Left kidney (tissue), 2 donors: ENCODE measurements around the gene DNAJC11. TPM values are rescaled to one million over a fixed set of nuclear protein-coding genes. Genes with fewer than 3 reads are reported as not detected.

Source experiments
- DNase-seq: peaks from one replicate; pipeline ENCODE4 v3.0.0-alpha.2; 2013
- polyA plus RNA-seq: library from polyadenylated mRNA; unstranded; fragments of 120-200 nt; gene quantifications from one replicate; pipeline ENCODE4 v1.2.1, GENCODE V29; 2013; ENCODE audit not compliant: insufficient read length

DNAJC11 gene
- polyA plus RNA-seq, 1 donor, result 83.3 TPM

DNA sequence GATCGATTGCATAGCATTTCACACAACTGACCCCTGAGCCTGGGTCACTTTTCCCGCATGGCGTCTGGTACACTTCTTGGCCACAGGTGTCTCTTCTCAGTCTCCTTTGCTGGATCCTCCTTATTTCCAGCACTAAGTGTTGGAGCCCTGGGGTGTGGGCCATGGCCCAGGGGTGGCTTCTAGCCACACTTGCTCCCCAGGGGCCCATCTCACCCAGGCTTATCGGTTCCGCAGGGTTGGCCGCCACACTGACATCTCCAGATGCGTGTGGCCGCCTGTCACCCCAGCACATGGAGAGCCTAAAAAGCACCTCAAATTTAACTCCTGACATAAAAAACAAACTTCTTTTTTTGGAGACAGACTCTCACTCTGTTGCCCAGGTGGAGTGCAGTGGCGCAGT is 74.6 kb downstream of the DNAJC11 start:
- DNase-seq, result no peak

DNA sequence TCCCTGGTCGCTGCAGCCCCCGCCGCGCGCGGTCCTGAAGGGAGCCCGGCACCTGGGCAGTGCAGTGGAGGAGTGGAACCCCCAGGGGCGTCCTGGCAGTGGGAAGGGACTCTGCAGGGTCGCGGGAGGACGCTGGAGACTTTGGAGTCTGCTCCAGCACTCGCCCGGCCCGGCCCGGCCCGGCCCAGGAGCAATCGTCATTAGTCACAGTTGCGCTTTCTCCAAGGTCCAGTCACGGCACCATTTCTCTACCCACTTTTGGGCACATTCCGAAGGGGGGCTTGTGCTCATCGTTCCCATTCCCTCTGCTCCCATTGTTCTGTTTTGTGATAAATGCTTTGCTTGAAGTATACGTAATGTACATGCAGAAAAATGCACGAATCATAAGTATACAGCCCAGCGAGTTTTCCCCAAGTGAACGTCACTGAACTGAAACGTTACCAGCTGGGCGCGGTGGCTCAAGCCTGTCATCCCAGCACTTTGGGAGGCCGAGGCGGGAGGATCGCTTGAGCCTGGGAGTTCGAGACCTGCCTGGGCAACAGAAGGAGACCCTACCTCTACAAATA is 75.9 kb downstream of the DNAJC11 start:
- DNase-seq, result no peak

DNA sequence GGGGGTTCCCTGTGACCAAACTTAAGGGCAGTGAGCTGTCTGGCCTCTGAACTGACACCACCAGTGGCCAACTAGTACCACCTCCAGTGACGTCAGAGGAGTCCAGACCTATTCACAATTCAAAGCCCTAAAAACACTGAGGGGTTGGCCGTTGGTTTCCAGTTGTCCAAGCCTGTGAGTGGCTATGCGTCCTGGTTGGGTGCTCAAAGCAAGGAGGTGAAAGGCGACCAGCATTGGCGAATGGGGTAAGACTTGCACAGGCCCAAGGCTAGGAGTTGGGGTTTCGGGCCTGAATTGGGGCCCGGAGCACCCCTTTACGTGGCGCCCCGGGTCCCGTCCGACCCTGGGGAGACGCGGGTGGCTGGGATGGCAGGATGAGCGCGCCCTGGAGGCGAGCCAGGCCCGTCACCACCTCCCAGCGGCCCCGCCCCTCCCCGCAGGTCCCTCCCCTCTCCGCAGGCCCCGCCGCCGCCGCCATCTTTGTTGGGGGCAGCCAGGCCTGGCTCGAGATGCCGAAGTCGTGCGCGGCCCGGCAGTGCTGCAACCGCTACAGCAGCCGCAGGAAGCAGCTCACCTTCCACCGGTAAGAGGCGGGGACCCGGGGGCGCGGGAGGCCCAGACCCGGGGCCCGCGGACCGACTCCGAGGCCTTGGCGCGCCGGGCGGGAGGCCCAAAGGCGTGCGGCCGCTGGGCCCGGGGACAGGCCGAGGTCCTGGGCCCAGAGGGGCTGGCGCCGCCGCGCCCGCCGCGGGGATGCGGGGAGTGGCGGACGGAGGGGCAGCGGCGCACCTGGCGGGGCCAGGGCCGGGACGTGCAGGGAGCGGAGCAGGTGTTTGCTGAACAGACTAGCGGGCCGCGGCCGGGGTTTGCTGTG is 76.7 kb downstream of the DNAJC11 start, which contains the start of gene THAP3:
Gene THAP3 (plus strand): TSS at position 159 of the 874 bp plus-strand sequence. CDS start 351 bp downstream, at position 510.
- peak; percentile 84 for DNase-seq

DNA sequence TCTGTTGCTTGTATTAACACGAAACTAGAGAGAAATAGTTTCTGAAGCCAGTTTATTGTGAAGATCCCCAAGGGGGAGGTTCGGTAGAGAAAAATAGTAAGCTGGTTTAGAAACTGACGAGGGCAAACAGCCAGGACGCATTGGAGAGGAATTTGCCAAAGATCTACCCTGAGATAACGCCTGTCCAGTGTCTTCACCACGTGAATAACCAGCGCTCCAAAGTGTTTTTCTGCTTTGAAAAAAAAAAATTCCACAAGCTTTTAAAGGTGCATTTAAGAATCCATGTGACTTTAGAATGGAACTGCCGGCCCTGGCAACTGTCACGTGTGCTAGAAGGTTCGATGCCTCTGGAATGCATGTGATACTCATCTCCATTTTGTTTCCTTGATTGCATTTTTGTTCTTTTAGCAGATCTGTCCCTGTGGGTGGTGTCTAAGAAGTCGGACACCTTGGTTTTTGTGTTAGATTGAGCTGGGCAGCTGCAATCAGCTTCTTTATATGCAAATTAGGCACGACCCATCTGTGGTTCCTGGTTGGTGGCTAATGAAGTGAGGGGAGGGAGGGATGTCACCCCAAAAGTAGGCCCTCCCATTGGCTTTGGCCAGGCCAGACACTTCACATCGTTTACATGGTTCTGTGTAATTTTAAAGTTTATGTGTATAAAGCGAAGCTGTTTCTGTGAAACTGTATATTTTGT is 78.2 kb downstream of the DNAJC11 start:
- DNase-seq, result no peak

DNA sequence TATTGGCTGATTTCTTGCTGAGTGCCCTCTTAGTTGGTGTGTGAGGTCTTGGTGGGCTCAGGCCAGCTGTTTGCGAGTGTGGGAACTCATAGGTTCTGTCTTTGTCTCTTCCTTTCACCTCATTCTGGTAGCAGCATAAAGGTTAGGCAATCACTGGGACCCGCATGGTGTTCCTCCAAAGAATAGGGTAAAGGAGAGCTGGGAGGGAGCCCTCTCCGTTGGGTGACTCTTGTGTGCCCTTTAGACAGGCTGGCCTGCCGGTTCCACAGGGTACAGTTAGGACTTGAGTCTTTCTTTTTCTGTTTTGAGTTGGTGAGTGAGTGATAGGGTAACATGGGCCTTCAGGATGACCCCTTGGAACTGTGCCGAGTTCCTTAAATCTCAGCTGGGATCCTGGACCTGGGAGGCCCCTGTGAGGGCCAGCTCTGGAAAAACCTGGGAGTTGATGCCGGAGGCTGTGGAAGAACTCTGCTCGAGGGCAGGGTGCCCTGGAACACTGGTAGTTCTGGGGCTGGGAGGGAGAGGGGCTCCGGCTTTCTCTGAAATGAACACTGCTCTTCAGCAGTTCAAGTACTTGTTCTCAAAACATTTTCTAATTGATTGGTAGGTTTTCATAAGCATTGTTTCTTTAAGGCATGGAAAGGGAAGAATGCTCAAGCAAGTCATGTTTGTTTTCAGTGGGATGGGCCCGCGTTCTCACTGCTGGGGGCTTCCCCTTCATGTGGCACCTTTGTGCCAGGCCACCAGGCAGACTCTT is 79.0 kb downstream of the DNAJC11 start:
- no peak for DNase-seq

DNA sequence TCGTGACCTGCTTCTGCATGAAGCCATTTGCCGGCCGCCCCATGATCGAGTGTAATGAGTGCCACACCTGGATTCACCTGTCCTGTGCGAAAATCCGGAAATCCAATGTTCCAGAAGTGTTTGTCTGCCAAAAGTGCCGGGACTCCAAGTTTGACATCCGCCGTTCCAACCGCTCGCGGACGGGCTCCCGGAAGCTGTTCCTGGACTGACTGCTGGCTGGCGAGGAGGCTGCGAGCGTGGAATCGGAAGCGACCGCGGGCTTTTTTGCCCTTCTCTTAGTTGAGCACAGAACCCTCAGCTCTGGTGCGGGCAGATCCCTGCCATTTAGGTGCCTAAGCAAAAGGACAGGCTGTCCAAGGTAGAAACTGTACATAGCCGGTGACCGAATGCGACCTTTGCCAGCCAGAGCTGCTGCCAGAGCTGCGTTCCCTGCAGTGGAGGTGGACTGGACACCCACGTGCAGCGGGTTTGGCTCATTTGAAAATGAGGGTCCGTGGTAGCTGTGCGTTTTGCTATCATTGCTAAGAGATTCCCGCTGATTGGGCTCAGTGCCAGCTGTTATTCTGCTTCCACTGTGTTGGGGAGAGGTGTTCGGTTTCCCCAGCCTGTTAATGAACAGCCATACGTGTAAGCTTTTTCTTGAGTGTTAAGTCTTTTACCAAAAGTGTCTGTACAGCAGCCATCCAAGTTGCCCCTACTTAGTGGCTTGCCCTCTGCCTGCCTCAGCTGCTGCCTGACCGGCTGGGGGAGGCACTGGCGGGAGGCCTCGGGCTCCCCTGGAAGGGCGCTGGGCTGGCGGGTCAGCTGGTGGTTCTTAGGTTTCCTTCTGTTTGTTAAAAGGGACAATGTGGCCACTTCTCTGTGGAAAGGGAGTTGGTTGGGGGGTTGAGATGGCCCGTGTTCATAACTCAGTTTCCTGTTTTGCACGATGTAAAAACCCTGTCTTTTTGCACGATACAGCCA is 79.9 kb downstream of the DNAJC11 start:
- no peak for DNase-seq

DNA sequence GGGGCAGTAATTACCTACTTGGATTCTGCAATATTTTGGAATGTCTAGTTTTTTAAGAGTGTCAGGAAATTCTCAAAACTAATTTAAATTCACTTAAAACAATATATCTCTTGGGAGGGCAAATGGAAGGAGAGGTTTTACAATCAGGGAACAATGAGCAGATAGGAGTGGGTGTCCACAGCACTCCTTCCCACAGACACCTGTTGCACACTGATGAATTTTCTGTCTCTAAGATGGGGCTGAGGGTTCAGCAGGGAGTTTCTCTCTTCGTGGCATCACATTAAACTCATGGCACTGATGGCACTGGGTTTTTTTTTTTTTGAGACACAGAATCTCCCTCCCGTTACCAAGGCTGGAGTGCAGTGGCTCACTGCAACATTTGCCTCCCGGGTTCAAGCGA is 82.6 kb downstream of the DNAJC11 start:
- DNase-seq, result no peak

DNA sequence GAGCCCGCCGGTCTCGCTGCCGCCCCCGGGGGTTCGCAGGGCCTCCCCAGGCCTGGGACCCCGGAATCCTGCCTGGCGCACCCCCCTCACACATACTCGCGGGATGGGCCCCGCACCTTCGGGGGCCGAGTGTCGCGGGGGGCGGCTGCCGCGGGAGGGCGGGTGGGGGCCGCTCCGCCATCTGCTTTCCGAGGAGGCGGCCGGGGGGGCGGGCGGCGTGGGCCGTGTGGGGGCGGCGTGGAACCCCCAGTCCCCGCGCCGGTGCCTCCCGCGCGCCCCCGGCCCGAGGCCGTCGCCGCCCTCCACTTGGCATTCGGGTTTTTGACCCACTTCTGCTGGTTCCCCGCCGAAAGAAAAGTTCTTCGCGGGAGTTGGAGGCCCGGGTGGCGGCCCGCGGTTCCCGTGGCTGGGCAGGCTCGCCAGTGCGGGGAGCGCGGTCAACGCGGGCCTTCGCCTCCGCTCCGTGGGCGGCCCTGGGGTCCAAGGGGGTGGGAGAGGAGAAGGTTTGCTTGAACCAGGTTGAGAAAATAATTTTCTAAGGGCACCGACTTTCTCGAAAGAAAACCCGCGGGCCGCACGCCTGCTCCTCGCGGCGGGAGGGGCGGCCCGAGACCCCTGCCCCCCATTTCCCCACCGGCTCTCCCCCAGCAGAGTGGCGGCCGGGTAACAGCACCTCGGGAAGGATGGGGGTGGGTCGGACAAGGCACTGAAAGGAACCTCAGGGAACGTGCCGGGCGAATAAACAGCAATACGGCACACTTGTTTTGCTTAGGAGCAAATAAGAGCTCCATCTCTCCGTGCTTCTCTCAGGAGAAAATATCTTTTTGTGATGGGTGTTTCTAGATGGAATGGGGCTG is 86.5 kb downstream of the DNAJC11 start:
- no peak for DNase-seq

DNA sequence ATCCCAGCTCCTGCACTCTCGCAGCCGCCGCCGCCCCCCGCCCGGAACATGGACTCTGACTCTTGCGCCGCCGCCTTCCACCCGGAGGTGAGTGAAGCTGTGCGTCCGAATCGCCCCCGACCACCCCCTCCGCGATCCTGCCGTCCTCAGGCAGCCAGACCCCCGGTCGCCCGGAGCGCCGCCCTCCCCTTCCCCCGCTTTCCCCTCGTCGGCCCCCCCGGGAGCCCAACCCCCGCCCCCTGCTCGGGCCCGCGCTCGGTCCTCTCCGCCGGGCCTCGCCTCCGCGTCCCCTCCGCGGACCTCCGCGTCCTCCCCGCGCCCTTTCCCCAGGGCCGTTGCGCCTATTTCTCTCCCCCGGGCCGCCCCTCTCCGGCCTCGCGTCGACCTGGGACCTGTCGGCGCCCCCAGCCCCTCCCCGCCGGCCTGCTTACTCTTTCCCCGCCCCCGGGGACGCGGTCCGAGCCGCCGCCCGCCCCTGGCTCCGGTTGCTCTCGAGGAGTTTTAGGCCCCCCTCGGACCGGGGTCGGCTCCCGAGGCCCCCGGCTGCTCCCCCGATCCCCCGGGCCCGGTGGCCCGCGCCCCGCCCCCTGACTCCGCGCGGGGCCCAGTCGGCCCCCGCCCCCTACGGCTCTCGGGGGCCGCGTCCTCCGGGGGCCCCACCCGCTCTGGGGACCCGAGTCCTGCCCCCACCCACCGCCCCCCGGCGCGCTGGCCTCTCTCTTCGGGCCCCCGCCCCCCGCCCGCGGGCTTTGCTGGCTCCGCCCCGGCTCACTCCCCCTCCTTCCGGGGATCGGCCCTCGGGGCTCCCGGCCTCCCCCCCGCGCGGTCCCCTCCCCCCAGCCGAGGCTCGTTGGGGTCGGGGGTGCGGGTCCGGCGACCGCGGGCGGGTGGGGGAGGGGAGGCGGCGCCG is 87.3 kb downstream of the DNAJC11 start:
- no peak for DNase-seq

DNA sequence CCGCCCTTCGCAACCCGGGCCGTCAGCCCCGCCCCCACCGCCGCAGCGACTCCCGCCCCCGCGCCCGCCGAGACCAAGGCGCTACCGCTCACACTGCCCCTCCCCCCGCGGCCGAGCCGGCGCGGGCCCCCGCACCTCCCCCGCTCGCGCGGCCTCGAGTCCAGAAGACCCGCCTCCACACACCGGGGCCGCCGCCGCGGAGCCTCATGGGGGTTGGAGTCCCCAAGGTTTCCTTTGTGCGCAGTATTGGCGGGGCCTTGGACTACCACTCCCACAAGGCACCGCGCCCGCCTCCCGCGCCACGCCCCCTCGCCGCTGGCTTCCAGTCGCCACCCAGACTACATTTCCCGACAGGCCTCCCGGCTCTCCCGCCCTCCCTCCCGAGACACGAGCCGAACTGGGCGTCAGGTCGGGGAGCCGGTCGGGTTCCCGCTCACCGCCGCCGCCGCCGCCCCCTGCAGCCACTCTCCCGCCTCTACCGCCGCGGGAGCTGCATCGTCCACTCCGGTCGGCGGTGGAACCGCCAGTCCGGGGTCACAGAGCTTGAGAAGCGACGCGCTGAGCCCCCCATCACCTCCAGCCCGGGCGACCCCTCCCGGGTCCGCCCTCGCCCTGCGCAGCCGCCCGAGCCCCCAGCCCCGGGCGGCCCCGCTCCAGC is 88.1 kb downstream of the DNAJC11 start, which contains the start of gene PHF13:
Gene PHF13 (plus strand): TSS at position 371 of the 658 bp plus-strand sequence. CDS start 336 bp downstream, outside the sequence.
- peak; percentile 99 for DNase-seq

DNA sequence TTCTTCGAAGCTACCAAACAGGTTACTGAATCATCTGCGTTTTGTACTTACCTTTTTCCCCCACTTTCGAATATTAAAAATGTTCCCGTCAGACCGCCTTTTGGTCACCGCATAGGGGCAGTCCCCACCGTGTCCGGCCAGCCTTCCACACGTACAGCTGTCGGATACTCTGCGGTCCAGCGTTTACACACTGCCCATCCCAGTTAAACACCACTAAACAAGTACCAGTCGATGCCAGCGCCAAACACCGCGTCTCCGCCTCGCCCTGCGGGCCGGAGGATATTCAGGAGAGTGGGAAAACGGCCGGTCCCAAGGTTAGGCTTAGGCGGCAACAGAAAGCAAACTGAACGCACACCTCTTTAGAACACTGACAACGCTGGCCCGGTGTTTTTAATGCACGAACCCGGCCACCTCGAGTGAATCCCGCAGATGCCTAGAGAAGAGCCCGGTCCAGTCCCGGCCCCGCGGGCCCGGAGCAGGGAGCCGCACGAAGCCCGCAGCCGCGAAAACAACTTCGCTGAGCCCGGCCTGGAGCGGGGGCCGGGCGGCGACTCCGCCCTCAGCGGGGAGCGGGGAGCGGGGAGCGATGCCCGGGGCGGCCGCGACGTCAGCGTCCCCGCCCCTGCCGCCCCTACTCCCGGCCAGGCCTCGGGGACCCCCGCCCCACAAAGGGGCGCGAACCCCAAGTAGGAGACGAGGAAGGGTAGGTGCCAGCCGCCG is 88.8 kb downstream of the DNAJC11 start:
- DNase-seq, result no peak

DNA sequence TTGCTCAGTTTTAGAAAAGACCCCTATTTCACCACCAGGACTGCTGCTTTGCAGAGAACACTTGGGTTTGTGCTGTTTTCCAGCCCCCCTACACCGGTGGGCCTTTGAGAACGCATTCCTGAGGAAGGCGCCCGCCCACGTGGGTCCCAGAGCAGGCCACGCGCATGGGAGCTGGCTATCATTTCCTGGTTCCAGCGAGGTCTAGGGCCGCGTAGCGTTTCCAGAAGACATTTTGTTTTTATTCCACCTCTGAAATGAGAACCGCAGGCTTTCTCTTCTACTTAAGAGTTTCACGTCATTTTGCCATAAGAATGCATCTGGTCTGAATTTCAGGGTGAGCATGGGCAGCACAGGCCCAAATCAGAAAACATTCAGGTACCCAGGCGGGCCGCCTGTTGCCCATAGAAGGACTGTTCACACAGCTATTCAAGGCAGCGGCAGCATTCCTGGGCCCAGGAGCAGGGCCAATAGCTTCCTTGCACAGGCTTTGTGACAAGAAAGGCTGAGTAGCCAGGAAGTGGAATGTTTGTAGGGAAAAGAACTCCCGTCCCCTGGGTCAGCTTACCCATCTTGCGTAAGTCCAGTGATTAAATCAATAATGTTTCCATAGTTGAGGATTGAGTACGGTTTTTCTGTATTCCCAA is 97.6 kb downstream of the DNAJC11 start:
- no peak for DNase-seq

DNA sequence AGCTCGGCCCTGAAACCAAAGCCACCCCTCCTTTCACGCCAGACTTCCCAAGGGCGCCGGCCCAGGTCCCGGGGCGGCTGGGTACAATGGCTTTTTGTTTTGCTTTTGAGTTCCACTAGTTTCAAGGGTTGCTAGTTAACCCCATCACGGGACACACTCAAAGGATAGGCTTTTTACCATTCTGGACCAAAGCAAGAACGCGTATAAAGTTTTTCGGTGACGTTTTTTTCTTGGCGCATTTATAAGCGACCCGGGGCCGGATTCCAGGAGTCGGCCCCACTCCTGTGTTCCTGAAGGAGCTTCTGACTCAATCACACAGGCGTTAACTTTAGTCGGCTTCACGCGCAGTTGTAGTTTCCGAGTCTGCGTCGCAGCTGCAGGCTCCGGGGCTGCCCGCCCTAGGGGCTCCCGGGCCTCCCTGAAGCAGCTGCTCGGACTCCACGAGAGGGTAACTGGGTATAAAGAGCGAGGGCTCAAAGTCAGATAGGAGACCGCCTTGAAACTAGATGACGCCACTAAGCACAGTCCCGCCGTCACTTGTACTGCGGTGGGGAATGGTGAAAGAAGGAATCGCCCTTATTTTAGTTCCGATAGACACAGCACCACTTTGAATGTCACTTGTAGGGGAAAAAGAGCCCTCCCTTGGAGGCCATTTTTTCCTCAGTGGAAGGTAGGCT is 98.2 kb downstream of the DNAJC11 start:
- DNase-seq, result no peak

DNA sequence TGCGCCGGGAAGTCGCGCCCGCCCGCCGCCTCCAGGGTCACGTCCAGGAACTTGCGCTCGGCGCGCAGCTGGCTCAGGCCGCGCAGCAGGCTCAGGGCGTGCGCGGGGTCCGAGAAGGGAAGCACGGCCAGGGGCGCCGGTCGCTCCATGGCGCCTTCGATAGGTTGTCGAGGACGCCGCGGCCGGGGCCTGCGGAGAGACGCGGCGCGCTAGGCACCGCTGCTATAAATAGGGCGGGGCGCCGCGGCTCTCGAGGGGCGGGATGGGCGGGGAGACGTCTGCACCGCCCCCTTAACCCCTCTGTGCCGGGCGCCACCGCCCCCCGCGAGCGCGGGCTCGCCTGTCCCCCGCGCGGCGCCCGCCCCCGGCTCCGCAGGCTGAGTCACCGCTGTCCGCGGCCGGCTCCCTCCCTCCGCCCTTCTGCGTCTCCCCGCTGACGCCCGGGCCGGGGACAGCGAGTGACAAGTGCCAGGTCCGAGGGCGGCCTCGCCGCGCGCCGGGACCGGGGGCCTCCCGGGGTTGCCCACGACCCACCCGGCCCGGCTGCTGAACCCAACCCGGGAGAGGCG is 98.9 kb downstream of the DNAJC11 start, which contains the start of gene KLHL21:
Gene KLHL21 (minus strand): TSS at position 201 of the 569 bp plus-strand sequence. CDS start 52 bp downstream, at position 149.
- no peak for DNase-seq

DNA sequence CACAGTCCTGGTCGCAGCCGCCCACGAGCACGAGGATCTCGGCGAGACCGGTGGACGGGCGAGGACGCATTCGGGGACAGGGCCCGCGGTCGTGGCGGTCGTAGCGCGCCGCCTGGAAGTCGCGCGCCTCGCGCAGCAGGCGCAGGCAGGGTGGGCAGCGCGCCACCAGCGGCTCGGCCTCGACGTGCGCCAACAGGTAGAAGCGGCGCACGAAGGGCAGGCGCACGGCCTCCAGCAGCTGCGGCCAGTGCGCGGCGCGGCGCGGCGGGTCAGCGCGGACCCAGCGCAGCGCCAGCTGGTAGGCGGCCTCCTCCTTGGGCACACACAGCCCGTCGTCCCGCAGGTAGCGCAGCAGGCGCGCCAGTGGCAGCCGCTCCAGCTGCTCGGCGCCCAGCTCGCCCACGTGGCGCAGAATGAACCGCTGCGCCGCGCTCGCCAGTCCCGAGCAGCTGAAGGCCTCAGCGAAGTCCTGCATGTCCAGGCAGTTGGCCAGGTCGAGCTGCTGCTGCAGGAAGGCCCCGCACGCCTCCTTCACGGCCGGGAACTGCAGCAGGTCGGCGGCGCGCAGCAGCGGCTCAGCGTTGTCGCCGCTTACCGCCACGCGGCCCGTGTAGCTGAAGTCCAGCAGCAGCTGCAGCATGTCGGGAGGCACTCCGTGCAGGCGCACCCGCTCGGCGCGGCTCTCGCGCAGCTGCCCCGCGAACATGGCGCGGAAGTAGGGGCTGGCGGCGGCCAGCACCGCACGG is 99.5 kb downstream of the DNAJC11 start:
- no peak for DNase-seq
